Measurements from ENCODE around the gene C1QTNF2. TPM values are rescaled to one million over a fixed set of nuclear protein-coding genes. Genes with fewer than 3 reads are reported as not detected.
A peak's percentile ranks its signal among the peaks of the same experiment; 100 is the strongest.

Gene C1QTNF2
- polyA plus RNA-seq (ENCODE audit: insufficient read length in 3 of 3): 1 to 10 TPM in 2 of 3 donors, under 1 TPM in 1; 0.82 to 2.3 (median 1.3) TPM
- long read RNA-seq, donor 1, partial matches to known transcripts: 0 of 3 reads
- long read RNA-seq, donor 1, other reads (novel, unspliced or antisense): 0 of 3 reads
- long read RNA-seq, donor 2, partial matches to known transcripts: 0 of 1 reads
- long read RNA-seq, donor 2, other reads (novel, unspliced or antisense): 0 of 1 reads
- long read RNA-seq, donor 3, transcript C1QTNF2-201 (3 exons, 2,414 nt): major isoform, 6 of 6 reads
- long read RNA-seq, donor 3, partial matches to known transcripts: 0 of 6 reads
- long read RNA-seq, donor 3, other reads (novel, unspliced or antisense): 0 of 6 reads
- long read RNA-seq, donor 4, partial matches to known transcripts: 0 of 2 reads
- long read RNA-seq, donor 4, other reads (novel, unspliced or antisense): 0 of 2 reads
- long read RNA-seq, donor 5: 0 reads
- long read RNA-seq, donor 6: 0 reads
- long read RNA-seq, donor 7, partial matches to known transcripts: 0 of 3 reads
- long read RNA-seq, donor 7, other reads (novel, unspliced or antisense): 0 of 3 reads
- long read RNA-seq, donor 8: 0 reads
- long read RNA-seq, donor 9, partial matches to known transcripts: 0 of 2 reads
- long read RNA-seq, donor 9, other reads (novel, unspliced or antisense): 0 of 2 reads
- long read RNA-seq, donor 10: 0 reads
- long read RNA-seq, donor 11: 0 reads
- long read RNA-seq, donor 12: 0 reads
- long read RNA-seq, donor 13: 0 reads
- long read RNA-seq, donor 14, partial matches to known transcripts: 0 of 3 reads
- long read RNA-seq, donor 14, other reads (novel, unspliced or antisense): 0 of 3 reads
- long read RNA-seq, donor 15: 0 reads
- long read RNA-seq, donor 16, transcript C1QTNF2-201 (3 exons, 2,414 nt): major isoform, 6 of 6 reads
- long read RNA-seq, donor 16, partial matches to known transcripts: 0 of 6 reads
- long read RNA-seq, donor 16, other reads (novel, unspliced or antisense): 0 of 6 reads

GRCh38 chr5:160369990-160370712 lies at the start of gene C1QTNF2:
TSS of gene C1QTNF2 (minus strand) at chr5:160370626. CDS start at chr5:160355011, 15,615 bp downstream.
- DNase-seq (ENCODE audit: extremely low read depth in 1 of 11, low read depth in 9 of 11, low spot score in 4 of 11): peak in 9 of 11 donors; percentile 22 to 56 (median 49)

- no peak for DNase-seq (ENCODE audit: extremely low read depth in 1 of 11, low read depth in 9 of 11, low spot score in 4 of 11)
Measured at GRCh38 chr5:160420331-160420610, 49.8 kb upstream of the C1QTNF2 start.

DNA sequence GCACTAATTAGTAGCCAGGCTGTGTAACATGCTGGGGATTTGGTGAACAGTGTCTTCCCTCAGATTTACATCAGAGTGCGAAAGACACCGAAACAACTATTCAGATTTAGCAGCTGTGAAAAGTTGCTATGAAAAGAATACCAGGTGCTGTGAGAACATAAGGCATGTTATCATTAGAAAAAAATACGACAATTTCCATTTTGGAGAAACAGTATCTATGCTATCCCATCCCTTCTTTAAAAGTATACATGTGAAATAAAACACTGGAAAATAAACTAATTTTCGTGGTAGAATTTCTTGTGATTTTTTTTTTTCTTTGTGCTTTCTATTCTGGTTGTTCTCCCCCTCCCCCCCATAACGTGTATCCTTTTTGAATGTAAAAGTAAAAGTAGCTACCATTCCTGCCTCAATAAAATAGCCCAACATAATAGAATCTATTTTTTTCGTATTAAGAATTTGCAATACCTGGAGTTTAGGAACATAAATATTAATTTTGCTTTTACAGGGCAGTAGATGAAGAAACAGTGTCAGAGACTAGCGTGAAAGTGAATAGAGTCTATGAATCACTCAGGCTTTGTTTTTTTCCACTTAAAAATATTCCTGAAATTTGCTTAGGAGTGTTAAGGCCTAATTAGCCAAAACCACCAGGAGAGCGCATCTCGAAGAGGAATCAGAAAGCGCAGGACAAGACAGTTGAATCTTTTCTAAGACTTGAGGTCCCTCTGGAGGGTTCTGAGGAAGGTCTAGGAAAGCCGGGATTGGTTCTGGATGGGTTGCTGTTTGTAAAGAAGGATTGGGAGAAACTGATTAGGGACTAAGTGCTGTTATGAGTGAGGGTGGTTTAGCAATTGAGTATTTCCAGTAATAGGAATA lies 49.3 kb upstream of the C1QTNF2 start:
- DNase-seq (ENCODE audit: extremely low read depth in 1 of 11, low read depth in 9 of 11, low spot score in 4 of 11): no peak

GRCh38 chr5:160418561-160419457 lies 48.4 kb upstream of the C1QTNF2 start, which contains the start of gene SLU7:
TSS of gene SLU7 (minus strand) at chr5:160419081. CDS start at chr5:160415294, 3,787 bp downstream.
- DNase-seq (ENCODE audit: extremely low read depth in 1 of 11, low read depth in 9 of 11, low spot score in 4 of 11): peak; percentile 87 to 95 (median 92)

- DNase-seq (ENCODE audit: extremely low read depth in 1 of 11, low read depth in 9 of 11, low spot score in 4 of 11): peak; percentile 83 to 93 (median 89)
Measured at GRCh38 chr5:160399402-160400353, 29.3 kb upstream of the C1QTNF2 start, which contains the start of gene FAM200C. TSS of gene FAM200C (minus strand) at chr5:160400054. CDS start at chr5:160395490, 4,564 bp downstream.

- DNase-seq (ENCODE audit: extremely low read depth in 1 of 11, low read depth in 9 of 11, low spot score in 4 of 11): no peak
Measured at GRCh38 chr5:160398806-160399205, 28.4 kb upstream of the C1QTNF2 start.

GRCh38 chr5:160397492-160397891 lies 27.1 kb upstream of the C1QTNF2 start:
- no peak for DNase-seq (ENCODE audit: extremely low read depth in 1 of 11, low read depth in 9 of 11, low spot score in 4 of 11)

DNA sequence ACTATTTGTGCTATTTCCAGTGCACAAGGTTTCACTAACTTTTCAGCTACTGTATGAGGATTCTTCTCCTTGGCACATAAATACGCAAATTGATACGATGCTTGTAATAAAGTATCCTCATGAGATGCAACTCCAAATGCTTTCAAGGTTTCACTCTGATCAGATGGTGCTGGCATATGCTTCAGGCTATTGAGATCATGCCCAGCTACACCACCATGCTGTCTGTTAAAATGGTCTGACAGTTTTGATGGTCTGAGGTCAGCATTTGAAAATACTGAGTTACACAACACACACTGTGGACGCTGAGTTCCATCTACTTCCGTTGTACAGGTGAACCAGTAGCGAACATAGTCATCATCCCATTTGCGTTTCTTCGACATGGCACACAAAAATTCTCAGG lies 24.7 kb upstream of the C1QTNF2 start:
- DNase-seq (ENCODE audit: extremely low read depth in 1 of 11, low read depth in 9 of 11, low spot score in 4 of 11): no peak

DNA sequence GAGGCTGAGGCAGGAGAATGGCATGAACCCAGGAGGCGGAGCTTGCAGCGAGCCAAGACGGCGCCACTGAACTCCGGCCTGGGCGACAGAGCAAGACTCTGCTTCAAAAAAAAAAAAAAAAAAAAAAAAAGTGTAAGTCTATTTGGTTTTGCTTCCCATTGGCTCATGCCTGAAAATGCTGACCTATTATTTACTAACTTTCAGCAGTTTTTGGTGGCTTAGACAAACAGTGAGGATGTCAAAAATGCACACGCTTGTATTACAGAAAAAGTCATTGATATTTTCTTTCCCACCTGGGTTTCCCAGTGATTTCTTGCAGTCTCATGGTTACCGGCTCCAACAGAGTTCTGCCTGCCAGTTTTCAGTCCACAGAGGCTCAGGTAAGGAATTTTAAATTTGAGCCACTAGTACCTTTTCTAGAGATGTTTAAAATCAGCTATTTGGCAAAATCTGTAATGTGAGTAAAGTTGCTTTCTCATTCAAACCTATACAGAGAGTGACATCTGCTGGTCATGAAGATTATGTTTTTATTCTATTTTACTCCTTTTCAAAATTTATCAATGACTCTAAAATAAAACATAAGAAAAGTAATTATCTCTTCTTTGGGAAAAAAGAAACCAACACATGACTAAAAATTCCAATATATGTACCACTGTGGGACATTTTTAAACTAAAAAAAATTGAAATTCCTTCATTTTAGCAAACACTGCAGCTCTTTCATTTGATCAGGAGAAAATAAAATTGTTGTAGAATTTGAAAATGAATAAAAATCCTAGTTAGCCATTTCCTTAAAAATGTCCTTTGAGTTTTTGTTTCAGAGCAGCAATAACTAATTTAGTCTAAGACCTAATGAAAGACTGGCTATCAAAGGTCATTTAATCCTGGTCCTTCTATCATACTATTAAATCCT lies 20.6 kb upstream of the C1QTNF2 start:
- no peak for DNase-seq (ENCODE audit: extremely low read depth in 1 of 11, low read depth in 9 of 11, low spot score in 4 of 11)

DNA sequence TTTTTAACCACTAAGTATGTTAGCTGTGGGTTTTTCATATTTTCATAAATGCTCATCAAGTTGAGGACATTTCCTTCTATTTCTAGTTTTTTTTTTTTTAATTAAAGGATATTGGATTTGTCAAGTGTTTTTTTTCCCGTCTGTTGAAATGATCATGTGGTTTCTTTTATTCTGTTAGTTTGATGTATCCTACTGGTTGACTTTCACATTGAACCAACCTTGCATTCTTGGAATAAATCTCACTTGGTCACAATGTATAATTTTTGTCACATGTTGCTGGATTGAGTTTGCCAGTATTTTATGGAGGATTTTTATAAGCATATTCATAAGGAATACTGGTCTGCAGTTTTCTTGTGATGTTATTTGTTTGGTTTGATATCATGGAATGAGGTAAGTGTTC lies 17.0 kb upstream of the C1QTNF2 start:
- no peak for DNase-seq (ENCODE audit: extremely low read depth in 1 of 11, low read depth in 9 of 11, low spot score in 4 of 11)

- no peak for DNase-seq (ENCODE audit: extremely low read depth in 1 of 11, low read depth in 9 of 11, low spot score in 4 of 11)
Measured at GRCh38 chr5:160385496-160385895, 15.1 kb upstream of the C1QTNF2 start.

- no peak for DNase-seq (ENCODE audit: extremely low read depth in 1 of 11, low read depth in 9 of 11, low spot score in 4 of 11)
Measured at GRCh38 chr5:160384681-160385080, 14.3 kb upstream of the C1QTNF2 start.

DNA sequence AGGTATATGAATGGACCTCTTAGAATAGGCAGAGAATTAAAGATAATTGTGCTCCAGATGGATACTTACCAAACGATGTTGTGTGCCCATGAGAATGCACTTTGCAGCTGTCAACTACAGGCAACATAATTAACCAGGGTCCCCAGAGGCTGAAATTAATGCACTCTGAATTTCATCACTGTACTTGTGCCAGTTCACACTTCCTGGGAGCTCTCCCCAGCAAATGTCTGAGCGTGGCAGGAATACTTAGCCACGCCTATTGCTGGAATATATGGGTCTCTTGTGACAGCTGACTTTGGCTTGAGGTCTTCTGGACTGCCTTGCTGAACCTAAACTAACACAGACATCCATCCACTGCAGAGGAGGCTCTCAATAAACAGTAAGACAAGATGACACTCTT lies 11.9 kb upstream of the C1QTNF2 start:
- no peak for DNase-seq (ENCODE audit: extremely low read depth in 1 of 11, low read depth in 9 of 11, low spot score in 4 of 11)

GRCh38 chr5:160380041-160380440 lies 9.6 kb upstream of the C1QTNF2 start:
- no peak for DNase-seq (ENCODE audit: extremely low read depth in 1 of 11, low read depth in 9 of 11, low spot score in 4 of 11)

GRCh38 chr5:160379511-160379910 lies 9.1 kb upstream of the C1QTNF2 start:
- no peak for DNase-seq (ENCODE audit: extremely low read depth in 1 of 11, low read depth in 9 of 11, low spot score in 4 of 11)
